NCI-H1436 treated with DMSO at 0.1 percent for 48 hours (cell line): ENCODE measurements around the gene NFATC1.

Experiments
- DNase-seq: peaks from one replicate; lab custom pipeline; 2025; lab: John Stamatoyannopoulos, UW

Gene NFATC1

GRCh38 chr18:79389689-79390088 lies 6.0 kb upstream of the NFATC1 start:
- DNase-seq = no peak

- DNase-seq = no peak
Measured at GRCh38 chr18:79392226-79392625, 3.5 kb upstream of the NFATC1 start.

- DNase-seq = no peak
Measured at GRCh38 chr18:79393181-79393634, 2.5 kb upstream of the NFATC1 start.

- no peak for DNase-seq
Measured at GRCh38 chr18:79393635-79394533, 1.8 kb upstream of the NFATC1 start.

- DNase-seq = no peak
Measured at GRCh38 chr18:79394534-79395307, 1.0 kb upstream of the NFATC1 start.

GRCh38 chr18:79395308-79395640 lies 456 bp upstream of the NFATC1 start:
- no peak for DNase-seq

GRCh38 chr18:79396431-79397246 lies 909 bp downstream of the NFATC1 start:
- DNase-seq = no peak

GRCh38 chr18:79397247-79397829 lies 1.6 kb downstream of the NFATC1 start:
- DNase-seq = no peak

GRCh38 chr18:79397830-79398761 lies 2.4 kb downstream of the NFATC1 start:
- DNase-seq = no peak

GRCh38 chr18:79399275-79400081 lies 3.7 kb downstream of the NFATC1 start:
- no peak for DNase-seq

- DNase-seq = no peak
Measured at GRCh38 chr18:79400091-79400590, 4.4 kb downstream of the NFATC1 start.

- DNase-seq = no peak
Measured at GRCh38 chr18:79400591-79401381, 5.1 kb downstream of the NFATC1 start.

GRCh38 chr18:79401494-79402208 lies 5.9 kb downstream of the NFATC1 start:
- no peak for DNase-seq

GRCh38 chr18:79402209-79402576 lies 6.5 kb downstream of the NFATC1 start:
- no peak for DNase-seq

- no peak for DNase-seq
Measured at GRCh38 chr18:79402977-79403722, 7.4 kb downstream of the NFATC1 start.

- DNase-seq = no peak
Measured at GRCh38 chr18:79403723-79404566, 8.2 kb downstream of the NFATC1 start.

- DNase-seq = no peak
Measured at GRCh38 chr18:79404567-79404910, 8.8 kb downstream of the NFATC1 start.
